Parathyroid adenoma (tissue), 2 donors: Measurements from ENCODE around the gene NR1D2.
"Not testable (repeated sequence)": the region's sequence is repeated elsewhere in the genome, so short reads cannot be mapped to it uniquely, and the experiment has no call there.

Experiments
- H2AFZ ChIP-seq: fragments of 300-600 bp; sonication (generic); one replicate; pipeline ENCODE4 v1.7.0; 2017; ENCODE audit warnings: antibody characterized with exemption, mild to moderate bottlenecking
- H3K27ac ChIP-seq: fragments of 300-600 bp; sonication (generic); one replicate; pipeline ENCODE4 v1.7.0; 2017
- H3K27me3 ChIP-seq: fragments of 300-600 bp; sonication (generic); one replicate; pipeline ENCODE4 v1.7.0; 2017; ENCODE audit warnings: low read length; ENCODE audit not compliant: control insufficient read depth, insufficient read depth
- H3K36me3 ChIP-seq: fragments of 300-600 bp; sonication (generic); one replicate; pipeline ENCODE4 v1.7.0; 2017; ENCODE audit warnings: low read length; ENCODE audit not compliant: control insufficient read depth, insufficient read depth
- H3K4me1 ChIP-seq: fragments of 300-600 bp; sonication (generic); one replicate; pipeline ENCODE4 v1.7.0; 2017; ENCODE audit warnings: control low read depth
- H3K4me2 ChIP-seq: fragments of 300-600 bp; sonication (generic); one replicate; pipeline ENCODE4 v1.7.0; 2017; ENCODE audit warnings: low read length
- H3K4me3 ChIP-seq: fragments of 300-600 bp; sonication (generic); one replicate; pipeline ENCODE4 v1.7.0; 2017; ENCODE audit warnings: low read depth, low read length
- H3K79me2 ChIP-seq: fragments of 300-600 bp; sonication (generic); one replicate; pipeline ENCODE4 v1.7.0; 2017; ENCODE audit warnings: control low read depth
- H3K9ac ChIP-seq: fragments of 300-600 bp; sonication (generic); one replicate; pipeline ENCODE4 v1.7.0; 2017; ENCODE audit warnings: mild to moderate bottlenecking
- H3K9me3 ChIP-seq: fragments of 300-600 bp; sonication (generic); one replicate; pipeline ENCODE4 v1.7.0; 2017; ENCODE audit warnings: low read length; ENCODE audit not compliant: control insufficient read depth
- CTCF ChIP-seq: fragments of 300-600 bp; sonication (generic); IDR thresholded peaks from one replicate; pipeline ENCODE4 v1.7.0; 2017; ENCODE audit warnings: antibody characterized with exemption, mild to moderate bottlenecking
- donor health status: primary hyperparathyroidism.

The NR1D2 gene

DNA sequence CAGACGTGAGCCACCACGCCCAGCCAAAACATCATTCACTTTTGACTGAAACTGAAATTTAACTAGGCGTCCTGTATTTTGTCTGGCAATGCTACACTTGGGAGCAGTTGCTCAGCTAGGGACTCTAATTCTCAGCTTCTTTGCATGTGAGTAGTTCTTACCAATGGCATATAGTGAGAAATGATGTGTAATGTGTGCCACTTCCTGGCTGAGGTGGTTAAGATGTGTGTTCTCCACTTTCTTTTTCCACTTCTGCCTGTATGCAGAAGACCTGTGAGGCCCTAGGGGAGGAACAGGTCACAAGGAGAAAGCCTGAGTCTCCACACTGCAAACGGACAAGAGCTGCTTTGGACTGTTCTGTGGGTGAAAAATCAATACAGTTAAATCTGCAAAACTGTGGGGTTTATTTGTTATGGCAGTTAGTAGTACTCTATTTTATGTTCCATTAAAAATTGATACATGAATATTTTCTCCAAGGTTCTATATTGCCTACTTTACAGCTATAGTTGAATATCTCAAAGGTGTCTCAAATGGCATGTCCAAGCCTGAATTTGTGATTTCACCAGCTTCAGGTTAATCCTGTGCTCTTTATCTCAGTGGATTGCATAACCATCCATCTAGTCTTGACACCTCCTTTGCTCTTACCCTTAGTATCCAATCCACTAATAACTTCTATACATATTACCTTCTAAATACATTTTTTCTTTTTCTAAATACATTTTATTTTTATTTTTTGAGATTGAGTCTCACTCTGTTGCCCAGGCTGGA lies 59.3 kb downstream of the NR1D2 start:
- H3K4me3 ChIP-seq: no peak overlapping the region
- H3K9me3 ChIP-seq: no peaks in the 10 kb centered on the region
- no peaks in the 10 kb centered on the region for H3K79me2 ChIP-seq
- no peak overlapping the region for H3K9ac ChIP-seq
- no peak for TF ChIP-seq CTCF
- no peaks in the 10 kb centered on the region for H3K36me3 ChIP-seq
- no peak overlapping the region for H3K4me2 ChIP-seq
- H3K27ac ChIP-seq: no peak overlapping the region
- no peaks in the 10 kb centered on the region for H3K4me1 ChIP-seq
- H3K27me3 ChIP-seq: no peaks in the 10 kb centered on the region
- no peak overlapping the region for H2AFZ ChIP-seq

DNA sequence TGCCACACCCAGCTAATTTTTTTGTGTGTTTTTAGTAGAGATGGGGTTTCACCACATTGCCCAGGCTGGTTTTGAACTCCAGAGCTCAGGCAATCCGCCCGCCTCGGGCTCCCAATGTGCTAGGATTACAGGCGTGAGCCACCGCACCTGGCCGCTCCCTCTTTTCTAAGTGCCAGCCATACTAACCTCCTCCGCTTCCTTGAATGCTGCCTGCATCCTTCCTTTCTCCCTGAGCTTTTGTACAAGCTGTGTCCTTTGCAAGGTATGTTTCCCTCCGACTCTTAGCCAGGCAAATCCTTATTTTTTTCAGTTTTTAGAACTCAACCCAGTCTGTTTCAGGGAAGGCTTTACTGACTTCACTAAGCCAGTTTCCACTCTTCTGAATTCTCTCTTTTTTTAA lies 60.6 kb downstream of the NR1D2 start:
- Histone ChIP-seq H3K79me2 (no peaks in the 10 kb centered on the region), H3K27ac (no peak overlapping the region), H2AFZ (no peak overlapping the region), H3K27me3 (no peaks in the 10 kb centered on the region), H3K4me3 (no peak overlapping the region), H3K9ac (no peak overlapping the region), H3K4me2 (no peak overlapping the region), H3K9me3 (no peaks in the 10 kb centered on the region), H3K36me3 (no peaks in the 10 kb centered on the region), H3K4me1 (no peaks in the 10 kb centered on the region)
- TF ChIP-seq CTCF: no peak

DNA sequence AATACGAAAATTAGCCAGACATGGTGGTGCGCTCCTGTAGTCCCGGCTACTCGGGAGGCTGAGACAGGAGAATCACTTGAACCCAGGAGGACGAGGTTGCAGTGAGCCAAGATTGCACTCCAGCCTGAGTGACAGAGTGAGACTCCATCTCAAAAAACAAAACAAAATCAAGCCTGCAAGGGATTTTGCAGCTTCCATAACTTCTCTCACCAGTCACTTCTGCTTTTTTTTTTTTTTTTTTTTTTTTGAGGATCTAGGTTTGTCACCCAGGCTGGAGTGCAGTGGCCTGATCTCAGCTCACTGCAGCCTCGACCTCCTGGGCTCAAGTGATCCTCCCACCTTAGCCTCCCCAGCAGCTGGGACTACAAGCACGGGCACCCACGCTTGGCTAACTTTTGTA lies 65.7 kb downstream of the NR1D2 start:
- not testable (repeated sequence) for H3K36me3 ChIP-seq, H3K9ac ChIP-seq, H3K4me3 ChIP-seq, H3K27me3 ChIP-seq, H3K79me2 ChIP-seq, H2AFZ ChIP-seq, H3K27ac ChIP-seq, H3K4me2 ChIP-seq, H3K4me1 ChIP-seq, H3K9me3 ChIP-seq

DNA sequence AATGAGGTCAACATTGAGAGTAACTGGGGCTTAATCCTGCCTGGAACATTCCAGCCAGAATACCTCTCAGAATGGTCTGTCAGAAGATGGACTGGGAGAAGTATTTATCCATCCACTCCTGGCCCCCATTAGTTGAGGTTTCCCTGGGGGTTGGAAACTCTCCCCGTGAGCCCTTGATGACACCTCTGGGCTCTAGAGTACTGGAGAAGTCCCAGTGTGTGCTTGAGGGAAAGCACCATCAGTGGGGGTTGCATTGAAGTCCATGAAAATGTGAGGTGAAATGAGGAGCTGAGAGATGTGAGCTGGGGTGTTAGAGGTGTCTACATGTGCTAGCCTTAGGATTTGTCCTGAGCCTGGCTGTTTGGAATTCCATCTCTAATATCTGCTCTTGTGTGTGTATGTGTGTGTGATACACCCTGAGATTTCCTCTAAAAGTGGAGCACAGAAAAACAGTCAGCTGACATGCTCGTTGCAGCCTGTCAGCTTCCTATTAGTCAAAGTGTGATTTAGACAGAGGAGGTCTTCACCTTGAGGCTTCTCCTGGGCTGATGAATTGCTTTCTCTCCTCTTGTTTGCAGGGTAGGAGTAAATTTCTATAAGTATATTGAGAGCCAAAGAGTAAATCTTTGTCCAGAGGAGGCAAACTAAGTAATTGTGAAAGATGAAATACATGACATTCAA lies 67.6 kb downstream of the NR1D2 start:
- Histone ChIP-seq H3K4me1 (no peaks in the 10 kb centered on the region), H3K4me2 (no peak overlapping the region), H3K9me3 (no peaks in the 10 kb centered on the region), H3K79me2 (no peaks in the 10 kb centered on the region), H3K27ac (no peak overlapping the region), H3K27me3 (no peaks in the 10 kb centered on the region), H2AFZ (no peak overlapping the region), H3K36me3 (no peaks in the 10 kb centered on the region), H3K4me3 (no peak overlapping the region), H3K9ac (no peak overlapping the region)
- TF ChIP-seq CTCF: no peak

GRCh38 chr3:24017305-24017704 lies 72.2 kb downstream of the NR1D2 start:
- no peaks in the 10 kb centered on the region for H3K79me2 ChIP-seq
- H3K4me2 ChIP-seq: no peak overlapping the region
- H3K27ac ChIP-seq: no peak overlapping the region
- H3K9ac ChIP-seq: no peak overlapping the region
- no peaks in the 10 kb centered on the region for H3K27me3 ChIP-seq
- no peaks in the 10 kb centered on the region for H3K4me1 ChIP-seq
- no peak overlapping the region for H3K4me3 ChIP-seq
- H3K36me3 ChIP-seq: no peaks in the 10 kb centered on the region
- TF ChIP-seq CTCF: no peak
- no peaks in the 10 kb centered on the region for H3K9me3 ChIP-seq
- no peak overlapping the region for H2AFZ ChIP-seq
